HEK293 (cell line): ENCODE data around the gene ZNF428.

Experiments used
- SETDB1 ChIP-seq: IDR thresholded peaks from one replicate; pipeline ENCODE4 v1.6.1; 2017; ENCODE audit warnings: mild to moderate bottlenecking, low read length, moderate library complexity, mixed read lengths; ENCODE audit not compliant: insufficient read length
- YY1 ChIP-seq: fragments of 450-650 bp; formaldehyde crosslinking; IDR thresholded peaks from 2 replicates; pipeline ENCODE4 v1.5.1; 2018; ENCODE audit warnings: missing biosample characterization, missing genetic modification characterization
- ZBTB1 ChIP-seq: fragments of 450-650 bp; formaldehyde crosslinking; IDR thresholded peaks from 2 replicates; pipeline ENCODE4 v1.5.1; 2016; ENCODE audit warnings: missing biosample characterization, missing genetic modification characterization
- ZNF138 ChIP-seq: fragments of 450-650 bp; formaldehyde crosslinking; IDR thresholded peaks from 2 replicates; pipeline ENCODE4 v1.5.1; 2016; ENCODE audit warnings: missing biosample characterization, missing genetic modification characterization, borderline replicate concordance
- ZNF174 ChIP-seq: fragments of 450-650 bp; formaldehyde crosslinking; IDR thresholded peaks from 2 replicates; pipeline ENCODE4 v1.5.0; 2017; ENCODE audit warnings: missing biosample characterization, mild to moderate bottlenecking, missing genetic modification characterization
- ZNF311 ChIP-seq: fragments of 450-650 bp; formaldehyde crosslinking; IDR thresholded peaks from 2 replicates; pipeline ENCODE4 v1.5.1; 2017; ENCODE audit warnings: missing biosample characterization, missing genetic modification characterization, borderline replicate concordance
- ZNF449 ChIP-seq: fragments of 450-650 bp; formaldehyde crosslinking; IDR thresholded peaks from 2 replicates; pipeline ENCODE4 v1.5.1; 2017; ENCODE audit warnings: missing biosample characterization, mild to moderate bottlenecking, missing genetic modification characterization, moderate library complexity
- ZNF768 ChIP-seq: fragments of 450-650 bp; formaldehyde crosslinking; IDR thresholded peaks from 2 replicates; pipeline ENCODE4 v1.5.1; 2018; ENCODE audit warnings: missing biosample characterization, mild to moderate bottlenecking, missing genetic modification characterization
- ZNF777 ChIP-seq: fragments of 450-650 bp; formaldehyde crosslinking; IDR thresholded peaks from 2 replicates; pipeline ENCODE4 v1.5.1; 2017; ENCODE audit warnings: missing biosample characterization, missing genetic modification characterization, borderline replicate concordance
- TF ChIP-seq, protein P1 (sequence below): fragments of 450-650 bp; formaldehyde crosslinking; IDR thresholded peaks from 2 replicates; pipeline ENCODE4 v1.5.1; 2016; ENCODE audit warnings: missing biosample characterization, missing genetic modification characterization
- TF ChIP-seq, protein P2 (sequence below): fragments of 450-650 bp; formaldehyde crosslinking; IDR thresholded peaks from 2 replicates; pipeline ENCODE4 v1.5.1; 2016; ENCODE audit warnings: missing biosample characterization, missing genetic modification characterization

GRCh38 chr19:43605875-43606568 lies 13.4 kb downstream of the ZNF428 start:
- TF ChIP-seq SETDB1 (no peak), ZNF138 (no peak), ZNF449 (tag by site-specific recombination) (no peak), ZBTB1 (tag by site-specific recombination) (no peak), ZNF777 (no peak), YY1 (no peak), ZNF174 (no peak), ZNF311 (no peak), ZNF768 (tag by site-specific recombination) (no peak; the same call in 1 of the 2 replicates)
- TF ChIP-seq, protein P1, sequence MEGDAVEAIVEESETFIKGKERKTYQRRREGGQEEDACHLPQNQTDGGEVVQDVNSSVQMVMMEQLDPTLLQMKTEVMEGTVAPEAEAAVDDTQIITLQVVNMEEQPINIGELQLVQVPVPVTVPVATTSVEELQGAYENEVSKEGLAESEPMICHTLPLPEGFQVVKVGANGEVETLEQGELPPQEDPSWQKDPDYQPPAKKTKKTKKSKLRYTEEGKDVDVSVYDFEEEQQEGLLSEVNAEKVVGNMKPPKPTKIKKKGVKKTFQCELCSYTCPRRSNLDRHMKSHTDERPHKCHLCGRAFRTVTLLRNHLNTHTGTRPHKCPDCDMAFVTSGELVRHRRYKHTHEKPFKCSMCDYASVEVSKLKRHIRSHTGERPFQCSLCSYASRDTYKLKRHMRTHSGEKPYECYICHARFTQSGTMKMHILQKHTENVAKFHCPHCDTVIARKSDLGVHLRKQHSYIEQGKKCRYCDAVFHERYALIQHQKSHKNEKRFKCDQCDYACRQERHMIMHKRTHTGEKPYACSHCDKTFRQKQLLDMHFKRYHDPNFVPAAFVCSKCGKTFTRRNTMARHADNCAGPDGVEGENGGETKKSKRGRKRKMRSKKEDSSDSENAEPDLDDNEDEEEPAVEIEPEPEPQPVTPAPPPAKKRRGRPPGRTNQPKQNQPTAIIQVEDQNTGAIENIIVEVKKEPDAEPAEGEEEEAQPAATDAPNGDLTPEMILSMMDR (tag by site-specific recombination): 0 out of 2 replicates have a peak, but pooled peaks have one; percentile 7
- TF ChIP-seq, protein P2, sequence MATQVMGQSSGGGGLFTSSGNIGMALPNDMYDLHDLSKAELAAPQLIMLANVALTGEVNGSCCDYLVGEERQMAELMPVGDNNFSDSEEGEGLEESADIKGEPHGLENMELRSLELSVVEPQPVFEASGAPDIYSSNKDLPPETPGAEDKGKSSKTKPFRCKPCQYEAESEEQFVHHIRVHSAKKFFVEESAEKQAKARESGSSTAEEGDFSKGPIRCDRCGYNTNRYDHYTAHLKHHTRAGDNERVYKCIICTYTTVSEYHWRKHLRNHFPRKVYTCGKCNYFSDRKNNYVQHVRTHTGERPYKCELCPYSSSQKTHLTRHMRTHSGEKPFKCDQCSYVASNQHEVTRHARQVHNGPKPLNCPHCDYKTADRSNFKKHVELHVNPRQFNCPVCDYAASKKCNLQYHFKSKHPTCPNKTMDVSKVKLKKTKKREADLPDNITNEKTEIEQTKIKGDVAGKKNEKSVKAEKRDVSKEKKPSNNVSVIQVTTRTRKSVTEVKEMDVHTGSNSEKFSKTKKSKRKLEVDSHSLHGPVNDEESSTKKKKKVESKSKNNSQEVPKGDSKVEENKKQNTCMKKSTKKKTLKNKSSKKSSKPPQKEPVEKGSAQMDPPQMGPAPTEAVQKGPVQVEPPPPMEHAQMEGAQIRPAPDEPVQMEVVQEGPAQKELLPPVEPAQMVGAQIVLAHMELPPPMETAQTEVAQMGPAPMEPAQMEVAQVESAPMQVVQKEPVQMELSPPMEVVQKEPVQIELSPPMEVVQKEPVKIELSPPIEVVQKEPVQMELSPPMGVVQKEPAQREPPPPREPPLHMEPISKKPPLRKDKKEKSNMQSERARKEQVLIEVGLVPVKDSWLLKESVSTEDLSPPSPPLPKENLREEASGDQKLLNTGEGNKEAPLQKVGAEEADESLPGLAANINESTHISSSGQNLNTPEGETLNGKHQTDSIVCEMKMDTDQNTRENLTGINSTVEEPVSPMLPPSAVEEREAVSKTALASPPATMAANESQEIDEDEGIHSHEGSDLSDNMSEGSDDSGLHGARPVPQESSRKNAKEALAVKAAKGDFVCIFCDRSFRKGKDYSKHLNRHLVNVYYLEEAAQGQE (tag by site-specific recombination): no peak
